Activated CD4-positive, alpha-beta T cell treated with anti-CD3 and anti-CD28 coated beads, Interleukin-10, Interleukin-2, amounts not matched to agents 100 ng/mL and 50 ng/mL, durations not matched to agents 16 hours and 8 hours (primary cell): ENCODE measurements around the gene ERC2.

Source experiments
- DNase-seq: peaks from one replicate; pipeline ENCODE4 v3.0.0-alpha.2; 2020

Gene ERC2

GRCh38 chr3:55595420-55595819 lies 872.8 kb downstream of the ERC2 start:
- DNase-seq, result no peak

- DNase-seq, result no peak
Observed at GRCh38 chr3:55592572-55592971, 875.7 kb downstream of the ERC2 start.

- DNase-seq, result no peak
Observed at GRCh38 chr3:55591888-55592287, 876.4 kb downstream of the ERC2 start.

DNA sequence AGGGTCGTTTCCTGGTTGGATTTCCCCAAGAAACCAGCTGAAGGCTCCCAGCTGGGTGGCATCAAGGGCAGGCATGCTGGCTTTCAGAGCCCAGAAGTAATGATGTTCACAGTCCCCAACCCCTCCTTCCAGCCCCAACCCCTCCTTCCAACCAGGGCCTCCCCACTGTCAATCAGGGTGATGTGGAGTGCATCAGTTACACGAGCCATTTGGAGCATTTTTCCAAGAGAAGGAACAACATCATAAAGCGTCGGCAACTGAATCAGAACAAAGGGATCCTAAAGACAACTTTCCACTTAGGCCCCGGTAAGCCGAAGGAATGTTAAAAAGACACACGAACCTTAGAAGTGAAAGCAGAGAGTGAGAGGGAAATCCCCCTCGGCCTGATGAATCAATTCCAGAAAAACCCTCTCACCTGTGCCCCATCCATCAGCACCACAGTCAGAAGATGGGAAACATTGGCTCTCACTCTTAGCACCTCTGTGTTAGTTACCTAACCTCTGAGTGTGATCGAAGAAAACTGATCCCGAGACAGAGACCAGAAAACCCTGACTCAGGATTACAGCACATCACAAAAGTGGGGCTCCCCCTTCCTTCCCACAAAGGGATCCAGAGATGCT lies 880.0 kb downstream of the ERC2 start:
- DNase-seq, result no peak

- DNase-seq, result no peak
Observed at GRCh38 chr3:55585856-55586255, 882.4 kb downstream of the ERC2 start.

- no peak for DNase-seq
Observed at GRCh38 chr3:55584716-55585368, 883.4 kb downstream of the ERC2 start.

DNA sequence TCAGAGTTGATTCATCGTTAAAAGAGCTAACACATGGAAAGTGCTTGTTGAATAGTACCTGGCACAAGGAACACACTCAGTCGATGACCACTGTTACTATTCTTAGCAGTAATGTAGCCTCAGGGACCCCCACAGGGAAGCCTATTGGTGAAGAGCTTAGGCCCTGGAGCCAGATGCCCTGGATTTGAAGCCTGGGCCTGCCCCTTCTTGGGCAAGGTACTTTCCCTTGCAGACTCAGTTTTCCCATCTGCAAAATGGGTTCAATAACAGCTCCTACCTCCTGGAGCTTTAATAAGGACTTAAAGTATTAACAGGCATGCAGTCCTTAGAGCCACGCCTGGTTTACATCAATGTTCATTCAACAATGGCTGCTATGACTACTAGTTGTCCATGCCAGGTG lies 884.2 kb downstream of the ERC2 start:
- no peak for DNase-seq

DNA sequence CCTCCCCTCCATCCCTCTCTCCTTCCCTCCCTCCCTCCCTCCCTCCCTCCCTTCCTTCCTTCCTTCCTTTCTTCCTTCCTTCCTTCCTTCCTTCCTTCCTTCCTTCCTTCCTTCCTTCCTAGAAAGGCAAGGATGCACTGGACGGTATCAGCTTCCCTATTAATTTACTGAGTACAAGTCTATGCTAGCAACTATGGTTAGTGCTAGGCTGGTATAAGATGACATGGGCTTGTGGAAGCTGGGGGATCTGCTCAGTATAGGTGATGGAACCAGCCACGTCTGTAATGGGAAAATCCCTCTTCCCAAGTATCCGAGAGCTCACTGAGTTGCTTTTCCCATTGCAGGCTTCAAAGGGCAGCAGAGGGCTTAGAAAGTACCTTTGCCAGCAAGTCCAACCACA lies 884.8 kb downstream of the ERC2 start:
- DNase-seq, result no peak

DNA sequence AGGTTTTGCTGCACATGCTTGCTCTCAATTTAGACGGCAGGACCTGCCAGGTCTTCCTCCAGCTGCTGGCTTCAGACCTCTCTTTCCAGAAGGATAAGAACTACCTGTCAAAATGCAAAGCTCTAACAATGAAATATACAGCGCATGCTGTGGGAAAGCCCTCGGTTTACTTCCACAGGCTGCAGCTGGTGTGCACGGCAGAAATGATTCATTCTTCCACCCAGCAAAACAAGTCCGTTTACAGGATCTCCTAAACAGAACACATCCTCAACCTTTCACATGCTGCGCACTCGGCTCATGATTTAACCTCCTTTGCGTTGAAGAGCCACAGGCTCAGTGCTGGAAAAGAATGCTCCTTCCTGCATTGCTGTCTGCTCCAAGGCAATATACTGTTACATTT lies 888.8 kb downstream of the ERC2 start:
- no peak for DNase-seq

- DNase-seq, result no peak
Observed at GRCh38 chr3:55576621-55577388, 891.5 kb downstream of the ERC2 start.

DNA sequence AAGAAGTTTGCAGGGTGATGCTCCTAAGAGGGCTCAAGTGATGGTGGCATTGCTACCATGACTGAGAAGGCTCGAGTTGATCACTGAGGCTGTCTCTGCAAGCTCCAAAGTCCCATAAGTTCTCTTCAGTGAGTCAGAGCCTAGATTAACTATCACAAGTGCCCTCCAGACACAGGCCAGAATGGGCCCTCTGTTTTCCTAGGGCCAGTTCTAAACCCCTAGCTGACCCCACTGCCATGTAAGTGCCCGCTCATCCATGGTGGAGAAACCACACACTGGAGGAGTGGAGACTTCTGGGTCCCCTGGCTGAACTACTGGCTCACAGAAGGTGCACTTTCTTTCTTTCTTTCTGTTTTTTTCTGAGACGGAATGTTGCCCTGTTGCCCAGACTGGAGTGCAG lies 893.6 kb downstream of the ERC2 start:
- no peak for DNase-seq

- DNase-seq, result no peak
Observed at GRCh38 chr3:55572816-55573215, 895.5 kb downstream of the ERC2 start.

DNA sequence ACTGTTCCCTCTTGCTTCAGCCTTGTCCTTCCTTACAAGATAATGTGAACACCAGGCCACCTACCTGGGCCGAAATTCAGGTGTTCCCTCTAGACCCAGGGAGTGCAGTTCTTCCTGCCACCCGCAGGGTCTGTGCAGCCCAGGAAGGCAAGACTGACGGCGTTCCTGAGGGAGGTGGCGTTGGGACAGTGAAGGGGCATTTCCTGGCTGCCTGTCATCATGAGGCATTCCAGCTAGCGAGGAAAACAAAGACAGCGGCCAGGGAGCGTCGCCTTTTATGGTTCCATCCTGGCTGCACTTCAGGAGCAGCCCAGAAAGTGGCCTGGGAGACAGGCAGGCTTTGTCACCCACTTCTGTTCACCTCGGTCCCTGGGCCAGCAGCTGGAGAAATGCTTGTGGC lies 896.4 kb downstream of the ERC2 start:
- no peak for DNase-seq

GRCh38 chr3:55571216-55571813 lies 897.0 kb downstream of the ERC2 start:
- no peak for DNase-seq

DNA sequence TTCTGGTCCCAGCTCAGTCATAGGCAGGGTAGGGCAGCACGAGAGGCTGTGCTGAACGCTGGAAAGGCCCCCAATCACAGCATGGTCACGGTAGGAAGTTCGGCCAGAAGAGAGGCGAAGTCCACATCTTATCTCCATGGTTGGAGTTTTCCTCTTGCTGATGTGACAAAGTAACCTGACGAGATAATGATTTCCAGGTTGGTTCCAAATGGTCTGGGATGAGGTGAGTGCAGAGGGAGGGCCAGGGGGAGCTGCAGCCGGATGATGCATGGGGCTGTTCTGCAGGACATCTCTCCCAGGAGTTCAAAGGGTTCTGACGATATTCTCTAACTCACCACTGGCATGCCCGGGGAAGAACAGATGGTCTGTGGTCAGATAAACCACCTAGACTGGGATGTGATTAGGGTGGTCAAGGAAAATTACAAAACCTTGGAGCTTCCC lies 898.0 kb downstream of the ERC2 start:
- no peak for DNase-seq

- no peak for DNase-seq
Observed at GRCh38 chr3:55569033-55569599, 899.2 kb downstream of the ERC2 start.

- DNase-seq, result no peak
Observed at GRCh38 chr3:55567615-55568014, 900.7 kb downstream of the ERC2 start.

DNA sequence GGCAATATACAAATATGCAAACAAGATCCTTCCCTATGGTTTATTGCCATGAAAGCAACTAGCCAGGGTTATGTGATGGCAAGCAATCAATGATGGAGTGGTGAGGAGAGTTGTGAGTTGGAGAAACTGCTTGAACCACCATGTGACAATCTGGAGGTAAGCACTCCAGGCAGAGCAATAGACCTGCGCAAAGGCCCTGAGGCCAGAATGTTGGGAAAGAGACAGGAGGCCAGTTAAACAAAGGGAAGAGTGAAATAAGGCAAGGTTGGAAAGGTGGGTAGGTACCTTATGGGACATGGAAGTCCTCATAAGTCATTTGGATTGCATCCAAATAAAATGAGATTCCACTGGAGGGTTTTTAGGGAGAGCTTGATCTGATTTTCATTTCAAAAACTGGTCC lies 901.1 kb downstream of the ERC2 start:
- no peak for DNase-seq

DNA sequence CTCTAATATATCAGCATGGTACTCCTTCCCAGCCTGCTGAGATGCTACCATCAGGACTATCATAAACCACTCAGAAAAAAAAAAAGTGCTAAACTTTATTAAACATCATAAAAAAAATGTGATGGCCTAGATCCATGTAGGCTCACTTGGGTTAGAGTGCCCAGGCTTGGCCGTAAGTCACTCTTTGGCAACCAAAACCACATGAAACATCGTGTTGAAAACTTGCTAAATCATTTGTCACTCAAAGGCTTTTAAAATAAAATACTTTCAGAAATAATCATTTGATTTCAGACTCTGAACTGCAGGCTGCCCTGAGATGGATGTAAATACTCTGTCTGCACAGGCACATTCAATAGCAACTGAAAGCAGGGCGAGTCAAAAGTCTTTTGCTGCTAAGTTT lies 902.7 kb downstream of the ERC2 start:
- no peak for DNase-seq

DNA sequence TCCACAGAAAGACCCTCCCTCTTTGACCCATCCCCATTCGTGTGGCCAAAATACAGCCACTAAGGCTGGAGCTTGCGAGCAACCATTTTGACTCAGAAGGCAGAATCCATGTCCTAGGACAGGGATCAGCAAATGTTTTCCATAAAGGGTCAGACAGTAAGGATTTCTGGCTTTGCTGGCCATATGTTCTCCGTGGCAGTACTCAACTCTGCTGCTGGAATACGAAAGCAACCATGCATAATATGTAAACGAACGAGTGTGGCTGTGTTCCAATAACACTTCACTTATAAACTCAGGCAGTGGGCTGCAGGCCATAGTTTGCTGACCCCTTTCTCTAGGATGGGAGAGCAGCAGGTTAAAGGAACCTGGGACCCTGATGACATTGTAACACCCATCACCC lies 903.5 kb downstream of the ERC2 start:
- DNase-seq, result no peak

GRCh38 chr3:55562700-55563099 lies 905.6 kb downstream of the ERC2 start:
- DNase-seq, result no peak

- no peak for DNase-seq
Observed at GRCh38 chr3:55559500-55560423, 908.5 kb downstream of the ERC2 start.
